Measurements from ENCODE around the gene MMAB.

MMAB gene

DNA sequence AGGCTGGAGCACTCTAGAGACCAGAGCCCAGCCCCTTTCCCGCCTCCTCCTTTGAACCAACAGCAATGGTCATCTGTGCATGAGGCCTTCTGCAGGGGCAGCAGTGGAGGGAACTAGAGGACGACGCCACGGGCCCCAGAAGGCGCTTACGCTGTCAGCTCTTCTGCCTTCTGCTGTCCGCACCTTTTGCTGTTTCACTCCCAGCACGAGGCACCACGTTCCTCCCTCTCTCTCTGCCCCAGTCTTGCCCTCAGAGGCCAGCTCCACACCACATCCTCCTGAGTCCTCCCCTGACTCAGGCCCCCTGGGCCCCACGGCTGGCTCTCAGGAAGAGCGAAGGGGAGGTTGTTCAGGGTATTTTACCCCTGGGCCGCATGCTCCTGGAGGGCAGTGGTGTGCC is 15.5 kb downstream of the MMAB start:
- DNase-seq: no peak

- DNase-seq: no peak
Observed at GRCh38 chr12:109557200-109557599, 16.1 kb downstream of the MMAB start.

GRCh38 chr12:109555431-109556315 is 17.6 kb downstream of the MMAB start:
- no peak for DNase-seq

GRCh38 chr12:109554761-109555160 is 18.5 kb downstream of the MMAB start:
- DNase-seq: no peak

DNA sequence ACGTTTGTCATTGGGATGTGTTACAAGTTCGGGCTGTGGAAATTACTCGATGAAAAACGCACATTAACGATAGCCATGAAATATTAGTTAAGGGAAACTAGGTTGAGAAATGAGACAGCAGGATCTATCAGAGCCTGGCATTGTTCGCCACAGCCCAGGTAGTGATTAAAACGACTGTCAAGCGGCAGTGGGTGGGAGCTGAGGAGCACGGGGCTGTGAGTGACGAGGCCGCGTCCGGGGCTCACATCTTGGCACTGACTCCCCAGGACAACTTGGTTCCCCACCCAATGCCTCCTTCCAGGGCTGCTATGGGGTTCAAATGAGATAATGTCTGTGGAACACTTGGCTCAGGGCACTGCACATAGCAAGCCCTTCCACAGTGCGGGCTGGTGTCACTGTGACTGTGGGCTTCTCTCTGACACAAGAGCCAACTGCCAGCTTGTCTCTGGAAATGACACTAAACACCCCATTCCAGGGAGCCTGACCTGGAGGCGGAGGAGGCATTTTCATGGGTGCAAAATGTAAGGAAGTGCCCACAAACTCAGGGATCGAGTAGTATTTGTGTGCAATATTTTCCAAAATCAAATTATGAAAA is 19.3 kb downstream of the MMAB start:
- no peak for DNase-seq

GRCh38 chr12:109553483-109553882 is 19.8 kb downstream of the MMAB start:
- no peak for DNase-seq

- no peak for DNase-seq
Observed at GRCh38 chr12:109552971-109553370, 20.3 kb downstream of the MMAB start.

DNA sequence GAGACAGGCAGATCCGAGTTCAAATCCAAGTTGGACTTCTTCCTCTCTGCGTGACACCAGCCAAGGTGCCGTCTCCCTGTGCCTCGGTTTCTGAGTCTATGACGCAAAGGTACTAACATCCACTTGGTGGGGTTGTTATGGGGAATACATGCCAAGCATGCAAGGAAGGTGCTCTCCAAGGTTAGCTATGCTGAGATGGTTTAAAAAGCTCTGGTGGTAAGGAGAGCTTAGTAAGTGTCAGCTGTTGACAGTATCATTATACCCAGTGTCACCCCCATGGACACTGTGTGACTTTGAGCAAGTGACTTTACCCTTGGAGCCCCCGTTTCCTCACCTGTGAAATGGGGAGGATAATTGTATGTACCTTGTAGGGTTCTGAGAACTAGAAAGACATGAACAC is 22.2 kb downstream of the MMAB start:
- DNase-seq: no peak

DNA sequence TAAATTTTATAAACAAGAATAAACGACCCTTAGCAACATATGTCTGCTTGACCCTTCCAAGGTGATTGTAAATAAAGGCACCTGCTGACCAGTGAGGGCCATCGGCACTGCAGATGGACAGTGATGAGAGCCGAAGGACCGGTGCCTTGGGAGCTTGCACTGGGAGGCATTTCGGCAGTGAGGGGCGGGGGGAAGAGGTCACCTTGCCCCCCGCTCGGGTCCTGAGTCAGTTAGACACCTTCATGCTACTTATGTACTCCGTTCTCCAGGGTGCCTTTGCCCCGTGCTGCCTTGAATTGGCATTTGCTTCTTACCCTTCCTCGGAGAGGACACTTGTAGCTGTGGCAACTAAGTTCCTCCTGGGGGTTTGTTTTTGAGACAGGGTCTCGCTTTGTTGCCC is 23.0 kb downstream of the MMAB start:
- DNase-seq: no peak

DNA sequence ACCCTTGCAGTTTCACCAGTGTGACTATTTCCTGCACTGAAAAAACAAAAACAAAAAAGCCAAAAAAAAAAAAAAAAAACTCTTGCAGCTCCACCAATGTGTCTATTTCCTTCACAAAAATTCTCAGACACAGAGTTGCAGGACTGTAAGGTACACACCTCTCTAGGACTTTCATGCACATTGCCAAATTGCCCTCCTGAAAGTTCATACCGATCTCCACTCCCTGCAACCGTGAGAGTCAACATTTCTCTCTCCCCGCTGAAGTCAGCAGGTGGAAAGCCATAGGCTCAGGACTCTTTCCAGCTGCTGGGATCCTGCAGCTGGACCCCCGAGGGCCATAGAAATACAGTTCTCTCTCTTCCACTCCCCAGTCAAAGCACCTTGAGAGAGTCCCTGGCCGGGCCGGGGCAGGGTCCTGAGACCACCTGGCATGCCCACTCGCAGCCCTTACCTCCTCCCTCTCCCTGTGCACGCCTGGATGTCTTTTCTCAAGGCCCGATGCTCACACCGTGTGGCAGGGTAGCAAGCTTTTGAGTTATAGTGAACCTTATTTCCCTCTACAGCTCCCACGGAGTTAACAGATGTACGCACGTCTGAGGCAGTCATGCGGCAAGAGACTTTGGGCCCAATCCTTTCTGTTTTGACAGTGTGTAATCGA is 23.6 kb downstream of the MMAB start:
- no peak for DNase-seq

GRCh38 chr12:109548258-109548657 is 25.0 kb downstream of the MMAB start:
- no peak for DNase-seq

DNA sequence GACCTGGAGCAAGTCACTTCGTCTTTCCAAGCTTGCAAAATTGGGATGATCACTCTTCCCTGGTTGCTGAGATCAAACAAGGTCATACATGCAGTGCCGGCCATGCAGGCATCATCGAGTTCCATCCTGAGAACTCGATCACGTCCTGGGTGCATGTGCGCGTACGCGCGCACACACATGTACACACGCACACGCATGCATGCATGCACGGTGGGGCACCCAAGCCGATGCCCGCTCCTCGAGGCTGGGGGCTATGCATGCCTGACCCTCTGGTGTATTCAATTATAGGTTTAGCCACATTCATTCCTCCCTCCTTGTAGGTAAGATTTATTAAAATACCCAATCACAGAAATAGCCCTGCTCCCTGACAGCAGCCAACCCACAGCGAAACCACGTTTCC is 26.0 kb downstream of the MMAB start:
- DNase-seq: no peak

- DNase-seq: no peak
Observed at GRCh38 chr12:109545826-109546225, 27.5 kb downstream of the MMAB start.

DNA sequence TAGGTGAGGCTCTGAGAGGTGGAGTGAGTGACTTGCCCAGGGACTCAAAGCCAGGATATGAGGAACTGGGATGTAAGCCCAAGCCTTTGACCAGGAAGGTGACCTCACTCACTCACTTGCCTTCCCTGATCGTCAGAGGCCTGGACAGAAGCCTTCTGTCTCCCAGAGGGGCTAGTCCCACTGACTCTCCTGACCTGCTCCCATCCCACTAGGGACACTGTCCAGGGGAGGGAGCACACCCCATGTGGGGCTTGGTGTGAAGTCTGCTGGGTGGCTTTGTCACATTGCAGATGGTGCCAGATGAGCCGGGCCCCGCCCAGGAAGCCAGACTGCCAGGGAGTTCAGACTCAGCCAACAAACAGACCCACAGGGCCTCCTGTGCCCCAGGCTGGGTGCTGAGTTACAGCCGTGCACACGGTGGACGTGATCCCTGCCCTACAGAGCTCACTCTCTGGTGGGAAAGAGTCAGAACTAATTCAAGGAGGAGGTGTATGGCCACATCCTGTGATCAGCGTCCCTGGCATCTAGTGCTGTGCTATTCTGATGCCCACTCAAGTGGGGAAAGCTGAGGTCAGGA is 28.3 kb downstream of the MMAB start:
- DNase-seq: no peak

DNA sequence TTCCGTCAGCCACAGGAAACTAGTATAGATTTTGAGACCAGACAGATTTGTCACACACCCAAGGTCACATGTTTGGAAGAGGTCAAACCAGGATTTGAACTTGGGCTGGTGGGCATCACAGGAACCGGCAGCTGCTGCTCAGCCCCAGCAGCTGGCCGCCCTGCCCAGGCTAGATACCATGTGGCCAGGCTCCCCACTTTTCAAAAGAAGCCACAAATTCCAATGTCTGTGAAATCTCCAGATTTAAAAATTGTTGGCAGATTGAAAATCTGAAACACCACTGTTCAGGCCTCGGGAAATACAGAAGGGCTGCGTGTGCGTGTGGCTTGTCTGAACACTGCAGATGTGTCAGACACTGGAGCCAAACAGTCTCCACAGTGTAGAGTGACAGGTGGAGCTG is 30.4 kb downstream of the MMAB start:
- no peak for DNase-seq

DNA sequence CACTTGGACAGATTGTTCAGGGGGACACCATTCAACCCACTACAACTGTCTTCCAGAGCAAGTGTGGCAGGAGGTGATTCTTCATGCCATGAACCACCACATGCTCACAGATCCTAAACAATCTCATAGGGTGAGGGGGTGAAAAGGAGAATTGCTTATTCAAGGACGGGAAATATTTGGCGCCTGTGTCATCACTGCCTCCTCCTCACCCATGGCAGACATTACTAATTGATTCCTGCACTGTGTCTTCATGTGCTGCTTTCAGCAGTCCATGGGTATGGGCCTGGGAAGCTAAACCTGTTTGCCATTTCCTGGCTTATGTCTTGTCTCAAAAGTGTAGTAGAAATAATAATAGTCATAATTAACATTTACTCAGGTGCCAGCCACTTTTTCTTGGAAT is 31.3 kb downstream of the MMAB start:
- DNase-seq: no peak

- DNase-seq: no peak
Observed at GRCh38 chr12:109541413-109541726, 31.9 kb downstream of the MMAB start.

DNA sequence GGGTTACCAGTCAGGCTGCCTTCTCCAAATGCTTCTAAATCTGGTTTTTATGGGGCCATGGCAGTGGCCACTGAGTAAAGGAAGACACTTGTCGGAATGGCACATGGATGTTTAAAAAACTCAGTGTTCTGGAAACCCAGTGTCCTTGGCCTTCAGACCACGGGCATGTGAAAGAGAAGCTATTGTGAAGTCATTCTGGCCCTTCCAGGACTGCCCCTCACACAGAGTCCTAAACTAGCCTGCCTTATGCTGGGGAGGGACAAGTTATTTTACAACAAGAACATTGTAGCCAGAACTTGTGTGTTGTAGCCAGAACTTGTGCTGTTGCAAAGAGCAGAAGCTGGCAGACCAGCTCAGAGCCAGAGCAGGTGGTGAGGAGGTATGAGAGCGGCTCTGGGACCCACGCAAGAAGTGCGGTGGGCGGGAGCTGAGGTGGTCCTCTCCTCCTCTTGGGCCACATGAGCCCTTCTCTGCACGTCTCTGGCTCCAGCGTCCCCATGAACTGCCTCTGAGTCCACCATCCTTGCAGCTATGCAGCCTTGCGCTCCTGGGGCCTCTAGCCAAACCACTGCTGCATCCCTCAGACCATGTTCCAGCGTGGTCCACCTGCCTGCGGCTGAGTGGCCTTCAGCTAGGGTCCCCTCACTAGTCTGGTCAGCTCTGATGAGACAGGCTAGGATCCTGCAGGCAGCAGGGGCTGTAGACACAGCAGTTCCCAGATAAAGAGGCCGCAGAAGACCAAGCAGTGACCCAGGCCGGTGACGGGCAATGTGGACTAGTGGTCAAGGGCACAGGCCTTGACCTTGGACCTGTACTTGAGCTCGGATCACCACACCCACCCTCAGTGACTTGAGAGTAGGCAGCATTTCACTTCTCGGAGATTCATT is 32.5 kb downstream of the MMAB start:
- DNase-seq: no peak

DNA sequence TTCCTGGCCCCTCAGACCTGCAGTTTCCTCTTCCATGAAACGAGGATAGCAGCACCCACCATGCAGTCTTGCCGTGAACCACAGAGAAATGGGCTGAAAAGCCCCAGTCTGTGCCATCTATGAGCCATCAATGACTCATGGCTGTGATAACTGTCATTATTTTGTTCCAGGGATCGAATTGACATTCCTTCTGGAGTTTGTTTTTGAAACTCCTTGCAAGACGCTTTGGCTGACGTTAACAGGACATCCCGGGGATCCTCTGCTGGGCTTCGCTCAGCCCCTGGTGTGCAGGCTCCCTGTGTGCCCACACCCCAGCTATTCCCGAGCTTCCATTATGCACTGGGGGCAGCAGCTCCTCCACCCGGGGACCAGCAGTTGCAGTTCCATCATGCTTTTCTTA is 33.8 kb downstream of the MMAB start:
- DNase-seq: no peak

- peak; percentile 19 for DNase-seq
Observed at GRCh38 chr12:109538191-109538863, 35.0 kb downstream of the MMAB start.

- no peak for DNase-seq
Observed at GRCh38 chr12:109537136-109537535, 36.2 kb downstream of the MMAB start.

DNA sequence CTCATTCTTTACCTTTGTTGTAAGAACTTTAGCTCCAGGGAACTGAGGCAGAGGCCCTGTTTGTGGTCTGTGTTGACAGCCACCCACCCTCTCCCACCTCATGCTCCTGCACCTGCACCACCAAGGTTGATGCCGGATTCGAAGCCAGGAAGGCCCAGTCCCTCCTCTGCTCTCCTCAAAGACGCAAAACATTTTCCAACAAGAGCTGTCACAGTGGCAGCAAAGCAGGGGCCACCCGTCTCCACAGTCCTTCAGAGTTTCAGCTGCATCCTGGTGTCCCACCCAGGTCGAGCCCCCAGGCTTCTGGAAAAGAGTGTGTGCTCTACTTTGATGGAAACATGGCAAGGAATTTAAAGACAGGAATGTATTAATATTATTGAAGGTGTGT is 37.4 kb downstream of the MMAB start:
- DNase-seq: no peak

All from OCI-M1 (cell line).